WERI-Rb-1 (cell line): ENCODE data around the gene C17orf107.
"Not testable (repeated sequence)": the region's sequence is repeated elsewhere in the genome, so short reads cannot be mapped to it uniquely, and the experiment has no call there.

Source experiments
- DNase-seq: peaks from one replicate; pipeline ENCODE4 v3.0.0-alpha.2; 2020
- H3K27ac ChIP-seq: fragments of 250-450 bp; sonication (Bioruptor Pico); 2 replicates; pipeline ENCODE4 v1.5.1; 2020; ENCODE audit warnings: mild to moderate bottlenecking, moderate library complexity
- H3K27me3 ChIP-seq: fragments of 250-450 bp; sonication (Bioruptor Pico); 2 replicates; pipeline ENCODE4 v1.5.1; 2021; ENCODE audit warnings: mild to moderate bottlenecking, low read depth, moderate library complexity; ENCODE audit not compliant: insufficient read depth, severe bottlenecking
- H3K36me3 ChIP-seq: fragments of 250-450 bp; sonication (Bioruptor Pico); 2 replicates; pipeline ENCODE4 v1.5.1; 2020; ENCODE audit warnings: mild to moderate bottlenecking, moderate library complexity
- H3K4me3 ChIP-seq: 2 replicates; pipeline ENCODE4 v1.5.1; 2011; ENCODE audit warnings: low read depth, mild to moderate bottlenecking, control low read depth, low read length
- H3K9me3 ChIP-seq: fragments of 250-450 bp; sonication (Bioruptor Pico); 2 replicates; pipeline ENCODE4 v1.5.1; 2021; ENCODE audit warnings: mild to moderate bottlenecking, moderate library complexity; ENCODE audit not compliant: severe bottlenecking
- CTCF ChIP-seq: IDR thresholded peaks from 2 replicates; pipeline ENCODE4 v1.5.1; 2011; ENCODE audit warnings: low read depth, mild to moderate bottlenecking, control low read depth, inconsistent platforms, low read length

C17orf107 gene

DNA sequence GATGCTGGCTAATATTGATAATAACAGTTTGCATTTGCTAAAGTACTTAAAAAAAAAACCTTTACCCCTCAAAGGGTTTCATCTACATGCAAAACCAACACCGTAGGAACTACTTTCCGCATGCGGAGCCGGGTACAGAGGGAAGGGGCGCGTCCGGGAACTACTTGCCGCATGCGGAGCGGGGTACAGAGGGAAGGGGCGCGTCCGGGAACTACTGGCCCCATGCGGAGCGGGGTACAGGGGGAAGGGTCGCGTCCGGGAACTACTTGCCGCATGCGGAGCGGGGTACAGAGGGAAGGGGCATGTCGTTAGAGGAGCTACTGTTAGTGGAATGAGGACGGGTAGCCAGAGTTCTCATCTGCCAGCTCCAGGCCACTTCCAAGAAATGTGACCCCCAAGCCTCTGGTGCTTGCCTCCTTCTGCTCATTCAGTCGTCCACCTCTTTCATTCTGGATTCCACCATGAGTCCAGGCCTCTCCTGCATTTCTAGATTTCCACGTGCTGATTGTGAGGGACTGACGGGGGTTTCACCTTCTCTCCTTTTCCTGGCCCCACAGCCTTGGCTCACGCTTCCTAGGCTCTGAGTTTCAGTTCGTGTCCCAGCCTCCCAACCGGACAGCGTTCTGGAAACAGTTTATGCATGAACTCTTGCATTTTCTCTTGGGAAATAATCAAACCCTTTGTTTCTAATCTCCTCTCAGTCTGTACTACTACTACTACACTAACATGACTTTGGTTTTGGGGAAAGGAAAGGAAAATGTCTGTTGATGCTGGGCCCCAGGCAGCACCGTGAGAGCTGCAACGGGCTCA is 39.3 kb upstream of the C17orf107 start:
- Histone ChIP-seq H3K27me3 (no peaks in the 10 kb centered on the region), H3K4me3 (no peak overlapping the region), H3K36me3 (peaks cover 62% of the 10 kb centered on the region), H3K9me3 (no peaks in the 10 kb centered on the region), H3K27ac (no peak overlapping the region; the same call in none of the 2 replicates)
- DNase-seq = no peak
- no peak for TF ChIP-seq CTCF

- no peaks in the 10 kb centered on the region for H3K9me3 ChIP-seq
- no peaks in the 10 kb centered on the region for H3K27me3 ChIP-seq
- no peak overlapping the region; the same call in 1 of the 2 replicates for H3K27ac ChIP-seq
- H3K36me3 ChIP-seq = peaks cover 63% of the 10 kb centered on the region
- no peak for DNase-seq
- H3K4me3 ChIP-seq = no peak overlapping the region
- TF ChIP-seq CTCF = no peak
Measured at GRCh38 chr17:4860651-4861050, 38.7 kb upstream of the C17orf107 start.

DNA sequence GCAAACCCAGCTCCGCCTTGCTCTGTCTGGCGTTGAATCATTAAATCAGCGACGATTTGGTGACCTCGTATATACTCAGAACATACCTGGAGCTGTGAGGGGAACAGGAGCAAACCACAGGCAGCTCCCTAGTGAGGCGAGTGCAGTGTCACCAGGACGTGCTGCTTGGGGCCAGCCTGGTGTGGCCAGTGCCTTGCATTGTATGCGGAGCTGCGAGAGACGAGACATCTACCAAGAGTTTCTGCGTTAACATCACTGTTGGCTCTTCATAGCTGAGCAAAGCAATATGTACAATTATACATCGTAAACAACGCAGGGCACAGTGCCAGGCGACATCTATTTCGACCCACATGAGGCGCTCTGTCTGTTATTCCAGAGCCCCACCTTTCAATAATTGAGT is 38.3 kb upstream of the C17orf107 start:
- H3K4me3 ChIP-seq = no peak overlapping the region
- DNase-seq = no peak
- H3K9me3 ChIP-seq = no peaks in the 10 kb centered on the region
- TF ChIP-seq CTCF = no peak
- peaks cover 64% of the 10 kb centered on the region for H3K36me3 ChIP-seq
- no peaks in the 10 kb centered on the region for H3K27me3 ChIP-seq
- H3K27ac ChIP-seq = no peak overlapping the region

- Histone ChIP-seq H3K4me3 (no peak overlapping the region), H3K9me3 (no peaks in the 10 kb centered on the region), H3K27me3 (no peaks in the 10 kb centered on the region), H3K27ac (no peak overlapping the region), H3K36me3 (peaks cover 63% of the 10 kb centered on the region)
- DNase-seq = no peak
- no peak for TF ChIP-seq CTCF
Measured at GRCh38 chr17:4862720-4863119, 36.6 kb upstream of the C17orf107 start.

GRCh38 chr17:4863321-4863720 is 36.0 kb upstream of the C17orf107 start:
- TF ChIP-seq CTCF = no peak
- DNase-seq = no peak
- Histone ChIP-seq H3K4me3 (no peak overlapping the region), H3K27me3 (no peaks in the 10 kb centered on the region), H3K27ac (no peak overlapping the region), H3K36me3 (peaks cover 65% of the 10 kb centered on the region), H3K9me3 (no peaks in the 10 kb centered on the region)

DNA sequence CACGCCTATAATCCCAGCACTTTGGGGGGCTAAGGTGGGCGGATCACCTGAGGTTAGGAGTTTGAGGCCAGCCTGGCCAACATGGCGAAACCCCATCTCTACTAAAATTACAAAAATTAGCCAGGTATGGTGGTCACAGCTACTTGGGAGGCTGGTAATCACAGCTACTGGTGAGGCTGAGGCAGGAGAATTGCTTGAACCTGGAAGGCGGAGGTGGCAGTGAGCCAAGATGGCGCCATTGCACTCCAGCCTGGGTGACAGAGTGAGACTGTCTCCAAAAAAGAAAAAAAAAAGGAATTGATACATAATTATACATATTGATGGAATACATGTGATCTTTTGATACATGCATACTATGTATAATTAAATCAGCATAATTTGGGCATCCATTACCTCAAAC is 31.8 kb upstream of the C17orf107 start:
- H3K9me3 ChIP-seq, H3K27ac ChIP-seq, DNase-seq, H3K4me3 ChIP-seq, H3K27me3 ChIP-seq: not testable (repeated sequence)
- H3K36me3 ChIP-seq = peaks cover 56% of the 10 kb centered on the region

DNA sequence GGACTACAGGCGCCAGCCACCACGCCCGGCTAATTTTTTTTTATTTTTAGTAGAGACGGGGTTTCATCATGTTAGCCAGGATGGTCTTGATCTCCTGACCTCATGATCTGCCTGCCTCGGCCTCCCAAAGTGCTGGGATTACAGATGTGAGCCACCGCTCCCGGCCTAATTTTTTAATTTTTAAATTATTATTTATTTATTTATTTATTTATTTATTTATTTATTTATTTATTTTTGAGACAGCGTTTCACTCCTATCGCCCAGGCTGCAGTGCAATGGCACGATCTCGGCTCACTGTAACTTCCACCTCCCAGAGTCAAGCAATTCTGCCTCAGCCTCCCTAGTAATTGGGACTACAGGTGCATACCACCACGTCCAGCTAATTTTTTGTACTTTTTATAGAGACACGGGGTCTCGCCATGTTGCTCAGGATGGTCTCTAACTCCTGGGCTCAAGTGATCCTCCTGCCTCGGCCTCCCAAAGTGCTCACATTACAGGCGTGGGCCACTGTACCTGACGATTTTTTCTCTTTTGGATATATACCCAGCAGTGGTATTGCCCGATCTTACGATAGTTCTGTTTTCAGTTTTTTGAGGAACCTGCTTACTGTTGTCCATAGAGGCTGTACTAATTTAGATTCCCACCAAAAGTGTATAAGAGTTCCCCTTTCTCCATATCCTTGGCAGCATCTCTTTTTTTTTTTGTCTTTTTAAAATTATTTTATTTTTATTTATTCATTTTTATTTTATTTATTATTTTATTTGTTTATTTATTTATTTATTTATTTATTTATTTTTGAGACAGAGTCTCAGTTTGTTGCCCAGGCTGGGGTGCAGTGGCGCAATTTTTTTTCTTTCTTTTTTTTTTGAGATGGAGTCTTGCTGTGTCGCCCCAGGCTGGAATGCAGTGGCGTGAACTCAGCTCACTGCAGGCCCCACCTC is 30.0 kb upstream of the C17orf107 start:
- peaks cover 57% of the 10 kb centered on the region for H3K36me3 ChIP-seq
- not testable (repeated sequence) for H3K9me3 ChIP-seq, H3K4me3 ChIP-seq, H3K27ac ChIP-seq, H3K27me3 ChIP-seq, DNase-seq
